Activated CD8-positive, alpha-beta memory T cell treated with anti-CD3 and anti-CD28 coated beads for 48 hours (primary cell): Measurements from ENCODE around the gene LRP1B.

Experiments
- DNase-seq, 3 experiments: peaks; one replicate each; pipeline ENCODE4 v3.0.0-alpha.2; 2020; ENCODE audit warnings: low read depth in 2 of 3, low spot score in 2 of 3

LRP1B gene

GRCh38 chr2:141598982-141599381 lies 531.8 kb downstream of the LRP1B start:
- no peak for DNase-seq

GRCh38 chr2:141595316-141595920 lies 535.4 kb downstream of the LRP1B start:
- DNase-seq: no peak

GRCh38 chr2:141591787-141592186 lies 539.0 kb downstream of the LRP1B start:
- no peak for DNase-seq

DNA sequence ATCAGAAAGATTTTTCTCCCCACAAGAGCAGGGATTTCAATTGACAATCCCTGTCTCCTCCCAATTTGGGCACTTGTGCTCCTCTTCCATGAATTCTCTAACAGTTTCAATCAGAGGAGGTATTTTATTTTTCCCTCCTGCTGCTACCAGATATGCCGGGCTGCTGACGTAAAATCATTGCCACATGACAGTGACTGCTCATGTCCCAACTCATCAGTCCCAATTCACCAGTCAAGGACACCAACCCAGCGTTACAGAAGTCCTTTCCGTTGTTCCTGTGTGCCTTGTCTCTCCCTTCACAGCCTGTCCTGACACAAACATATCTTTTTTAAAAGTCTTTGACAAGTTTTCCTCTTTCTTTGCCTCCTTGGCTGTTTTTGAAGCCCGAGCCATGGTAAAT lies 540.2 kb downstream of the LRP1B start:
- DNase-seq: no peak

DNA sequence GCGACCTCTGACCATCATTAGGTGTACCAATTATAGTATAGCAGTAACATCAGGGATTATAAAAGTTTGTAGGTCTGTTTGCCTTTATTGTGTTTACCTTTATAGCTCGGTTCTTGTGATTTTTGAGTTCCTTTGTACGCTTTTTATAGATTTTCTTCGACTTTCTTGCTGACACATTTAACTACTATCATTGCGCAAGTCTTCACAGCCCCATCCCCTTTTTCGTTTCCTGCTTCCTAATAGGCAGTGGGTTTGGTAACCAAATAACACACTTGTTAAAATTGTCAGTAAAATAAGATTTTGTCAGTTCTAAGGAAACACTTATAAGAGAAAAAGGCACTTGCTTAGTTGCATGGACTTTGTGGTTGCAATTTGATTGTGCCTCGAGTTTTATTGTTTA lies 541.5 kb downstream of the LRP1B start:
- DNase-seq: no peak

DNA sequence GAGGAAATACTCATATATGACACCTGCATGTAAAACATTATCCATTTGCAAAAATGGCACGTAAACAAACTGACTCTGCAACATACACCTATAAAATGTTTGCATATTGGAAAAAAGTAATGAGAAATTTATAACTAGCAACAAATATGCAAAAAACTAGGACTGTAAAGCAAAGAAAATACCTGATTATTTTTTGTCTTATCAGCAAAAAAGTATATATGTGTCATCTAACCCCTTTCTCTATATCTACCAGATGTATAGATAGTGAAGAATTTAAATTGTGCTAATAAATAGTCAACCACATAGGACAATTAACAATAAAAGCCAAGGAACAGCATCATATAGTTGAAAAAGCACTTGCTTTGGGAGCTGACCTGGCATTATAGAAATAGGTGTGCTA lies 543.8 kb downstream of the LRP1B start:
- DNase-seq: no peak

- no peak for DNase-seq
Measured at GRCh38 chr2:141582213-141582612, 548.6 kb downstream of the LRP1B start.

DNA sequence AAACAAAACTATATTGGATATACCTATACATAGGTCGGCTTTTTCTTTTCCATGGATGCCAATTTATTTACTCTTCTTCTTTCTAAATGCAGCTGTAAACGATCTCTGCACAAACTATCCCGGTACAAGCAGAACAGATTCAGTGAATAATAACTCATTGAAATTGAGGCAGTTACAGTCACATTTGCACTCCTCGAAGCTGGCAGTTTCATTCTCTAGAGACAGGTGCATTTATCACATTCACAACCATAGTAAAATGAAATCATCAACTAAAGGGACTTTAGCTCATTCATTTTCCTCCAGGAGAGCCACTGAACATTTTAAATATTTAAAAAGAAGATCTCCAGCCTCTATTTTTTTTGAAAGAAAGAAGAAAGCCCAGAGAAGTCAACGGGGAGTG lies 551.7 kb downstream of the LRP1B start:
- no peak for DNase-seq

- no peak for DNase-seq
Measured at GRCh38 chr2:141570474-141571131, 560.2 kb downstream of the LRP1B start.

DNA sequence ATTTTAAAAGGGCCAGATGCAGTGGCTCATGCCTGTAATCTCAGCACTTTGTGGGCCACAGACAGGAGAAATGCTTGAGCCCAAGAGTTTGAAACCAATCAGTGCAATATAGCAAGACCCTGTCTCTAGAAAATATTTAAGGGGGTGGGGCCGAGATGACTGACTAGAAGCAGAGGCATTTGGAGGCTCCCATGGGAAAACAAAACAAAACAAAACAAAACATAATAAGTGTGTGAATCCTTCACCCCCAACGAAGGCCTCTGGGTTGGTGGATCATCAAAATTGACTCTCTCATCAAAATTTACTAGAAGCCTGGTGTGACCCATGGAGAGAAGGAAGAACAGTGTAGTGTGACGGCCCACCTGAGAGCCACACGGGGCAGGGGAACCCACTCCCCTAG lies 560.9 kb downstream of the LRP1B start:
- no peak for DNase-seq

DNA sequence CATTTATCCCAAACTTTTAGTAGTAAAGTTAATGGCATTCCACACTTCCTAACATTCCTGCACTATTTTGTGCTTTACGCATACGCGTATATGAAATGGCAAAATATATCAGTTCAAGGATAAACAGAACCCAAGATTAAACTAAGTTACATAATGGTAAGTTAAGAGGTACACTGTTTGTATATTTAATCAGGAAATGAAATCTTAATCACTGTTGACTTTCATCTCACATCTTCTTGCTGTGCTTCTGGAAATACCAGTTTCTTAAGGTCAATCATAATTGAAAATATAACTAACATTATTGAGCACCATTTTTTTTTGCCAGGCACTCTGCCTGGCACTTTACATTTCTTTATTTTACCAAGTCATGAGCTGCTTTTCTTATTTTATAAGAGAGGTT lies 565.2 kb downstream of the LRP1B start:
- DNase-seq: no peak

- DNase-seq: no peak
Measured at GRCh38 chr2:141560723-141561122, 570.1 kb downstream of the LRP1B start.

DNA sequence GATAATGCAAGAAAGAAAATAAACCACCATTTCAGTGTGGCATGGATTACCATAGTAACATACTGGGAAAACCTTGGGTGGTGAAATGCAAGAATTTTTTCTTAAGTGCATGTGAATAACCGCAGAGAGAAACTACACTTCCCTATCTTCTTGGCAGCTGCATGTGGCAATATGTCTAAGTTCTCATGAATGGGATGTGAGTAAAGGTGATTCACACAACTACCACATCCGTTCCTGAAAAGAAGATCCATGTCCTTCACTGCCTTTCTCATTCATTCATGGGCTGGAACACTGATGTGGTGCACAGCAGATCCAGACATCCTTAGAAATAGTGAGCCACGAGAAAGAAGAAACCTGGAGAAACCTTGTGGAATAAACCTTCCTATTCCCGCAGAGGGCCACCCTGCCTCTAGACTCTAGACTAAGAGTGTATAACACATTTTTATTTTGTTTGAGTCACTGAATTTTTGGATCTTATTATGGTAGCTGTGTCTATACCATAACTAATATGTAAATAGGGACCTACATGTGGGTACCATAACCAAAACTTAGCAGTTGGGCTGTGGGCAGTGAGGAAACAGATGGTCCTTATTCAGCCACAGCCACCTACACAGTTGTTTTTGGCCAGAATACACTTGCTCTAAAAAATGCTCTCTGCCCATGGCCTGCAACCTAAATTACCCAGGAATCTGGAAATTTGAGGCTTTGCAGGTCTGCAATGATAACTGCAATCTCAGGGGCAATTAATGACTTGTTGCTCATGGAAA lies 573.3 kb downstream of the LRP1B start:
- DNase-seq: no peak

- no peak for DNase-seq
Measured at GRCh38 chr2:141555876-141556470, 574.8 kb downstream of the LRP1B start.

DNA sequence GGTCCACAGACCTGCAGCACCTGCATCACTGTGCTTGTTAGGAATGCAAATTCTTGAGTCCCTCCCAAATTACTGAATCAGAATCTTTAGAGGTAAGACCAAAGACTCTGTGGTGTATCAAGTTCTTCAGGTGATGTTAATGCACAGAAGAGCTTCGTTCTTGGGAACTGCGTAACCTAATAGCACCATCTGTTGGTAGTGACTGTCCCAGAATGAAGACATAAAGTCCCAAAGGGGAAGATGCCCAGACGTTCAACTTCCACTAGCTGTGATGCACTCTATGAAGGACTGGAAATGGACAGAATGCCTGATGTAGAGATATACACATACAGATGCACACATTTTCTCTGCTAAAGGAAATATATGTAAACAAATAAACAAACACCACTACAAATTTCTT lies 576.0 kb downstream of the LRP1B start:
- DNase-seq: no peak

DNA sequence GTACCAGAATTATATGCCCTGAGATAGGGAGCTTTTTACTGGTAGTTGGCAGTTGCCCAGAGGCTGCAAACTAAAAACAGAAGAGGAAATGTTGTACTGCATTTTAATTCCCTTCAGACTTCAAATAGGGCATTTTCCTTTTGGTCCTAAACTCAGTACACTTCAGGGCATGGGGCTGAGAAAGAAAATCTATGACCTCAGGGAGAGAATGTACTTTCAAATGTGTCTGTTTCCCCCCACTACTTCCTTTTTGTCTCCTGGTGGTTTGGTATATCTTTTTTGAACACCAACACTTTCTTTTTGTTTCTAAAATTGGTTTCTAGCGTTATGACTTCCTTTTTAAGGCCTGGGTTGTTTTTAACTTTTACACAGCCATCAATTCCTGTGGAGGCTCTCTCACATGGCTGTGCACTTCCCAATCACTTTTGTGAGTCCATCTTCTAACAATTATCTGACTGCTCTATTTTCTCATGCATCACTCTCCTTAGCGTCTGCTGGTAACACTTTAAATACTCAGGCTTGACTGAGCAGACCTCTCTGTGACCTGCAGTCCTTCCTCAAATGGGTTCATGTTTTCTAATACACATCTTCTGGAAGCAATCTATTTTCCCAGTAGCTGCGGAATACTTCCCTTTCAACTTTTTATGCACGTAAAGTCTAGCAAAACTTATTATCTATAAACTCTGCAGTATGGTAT lies 596.0 kb downstream of the LRP1B start:
- DNase-seq: no peak

DNA sequence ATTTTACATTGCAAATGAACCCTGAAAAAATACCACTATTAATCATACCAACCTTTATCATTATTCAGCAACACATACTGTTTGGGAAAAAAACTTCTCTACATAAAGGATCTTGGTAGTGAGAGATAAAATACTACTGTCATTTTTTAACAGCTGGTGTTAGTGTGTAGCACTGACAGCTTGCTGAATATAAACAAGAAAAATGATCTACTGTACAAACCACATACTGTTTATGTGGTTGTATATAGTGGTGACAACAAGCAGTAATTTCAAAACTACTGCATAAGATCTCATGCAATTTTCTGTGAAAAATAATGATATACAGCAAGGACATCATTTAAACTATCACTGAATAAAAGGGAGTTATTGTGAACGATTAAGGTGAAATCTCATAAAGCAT lies 601.2 kb downstream of the LRP1B start:
- DNase-seq: no peak

DNA sequence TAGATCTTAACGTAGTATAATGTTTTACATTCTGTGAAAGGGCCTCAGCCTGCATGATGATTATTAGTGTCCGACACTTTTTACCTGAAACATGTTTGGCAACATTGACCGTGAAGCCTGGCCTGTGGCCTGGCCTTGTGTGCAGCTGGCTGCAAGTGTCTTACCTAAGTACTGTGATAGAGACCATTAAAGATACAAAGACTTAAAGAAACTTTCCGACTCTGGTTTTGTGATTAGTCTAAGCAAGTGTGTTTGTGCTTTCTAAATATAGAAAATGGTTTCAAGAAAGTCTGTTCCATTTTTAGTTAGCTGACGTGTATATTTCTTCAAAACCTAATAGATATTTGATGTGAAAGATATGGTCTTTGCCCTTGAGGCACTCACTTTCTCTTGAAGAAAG lies 601.8 kb downstream of the LRP1B start:
- no peak for DNase-seq

GRCh38 chr2:141526760-141527159 lies 604.1 kb downstream of the LRP1B start:
- no peak for DNase-seq

- DNase-seq: no peak
Measured at GRCh38 chr2:141524777-141525176, 606.0 kb downstream of the LRP1B start.

DNA sequence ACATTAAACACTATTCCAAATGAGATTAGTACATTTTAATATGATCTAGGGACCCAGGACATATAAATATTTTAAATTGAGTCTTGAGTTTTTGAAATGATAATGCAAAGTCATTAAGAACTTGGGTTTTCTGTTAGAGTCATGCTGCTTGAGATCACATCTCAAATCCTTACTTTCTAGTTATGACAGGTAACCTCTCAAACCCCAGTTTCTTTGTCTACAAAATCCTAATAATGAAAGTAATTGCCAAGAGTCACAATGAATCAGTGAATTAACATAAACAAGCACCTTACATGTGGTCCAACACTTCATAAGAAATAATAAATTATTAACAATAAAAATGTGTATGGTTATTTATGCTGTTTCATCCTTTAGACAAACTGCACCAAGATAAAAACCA lies 607.6 kb downstream of the LRP1B start:
- no peak for DNase-seq

DNA sequence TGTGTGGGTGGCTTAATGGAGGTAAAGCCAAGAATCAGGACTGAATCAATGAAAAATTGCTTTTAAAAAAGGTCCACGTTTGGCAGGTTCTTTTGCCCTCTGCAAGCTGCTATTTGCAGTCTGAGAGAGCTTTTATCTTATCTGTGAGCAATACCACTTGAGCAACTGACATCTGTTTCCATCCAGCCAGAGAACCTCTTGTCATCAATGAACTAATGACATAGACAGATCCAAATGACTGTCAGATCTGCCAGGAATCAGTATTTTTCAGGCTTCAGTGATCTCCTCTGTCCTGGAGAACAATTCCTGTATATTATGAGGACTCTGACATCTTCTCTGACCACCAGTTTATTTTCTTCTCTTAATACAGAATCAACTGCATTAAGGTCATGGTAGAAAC lies 608.1 kb downstream of the LRP1B start:
- no peak for DNase-seq
